ENCODE results near the gene ALG14.
"Not testable (repeated sequence)": the region's sequence is repeated elsewhere in the genome, so short reads cannot be mapped to it uniquely, and the experiment has no call there.

The ALG14 gene

DNA sequence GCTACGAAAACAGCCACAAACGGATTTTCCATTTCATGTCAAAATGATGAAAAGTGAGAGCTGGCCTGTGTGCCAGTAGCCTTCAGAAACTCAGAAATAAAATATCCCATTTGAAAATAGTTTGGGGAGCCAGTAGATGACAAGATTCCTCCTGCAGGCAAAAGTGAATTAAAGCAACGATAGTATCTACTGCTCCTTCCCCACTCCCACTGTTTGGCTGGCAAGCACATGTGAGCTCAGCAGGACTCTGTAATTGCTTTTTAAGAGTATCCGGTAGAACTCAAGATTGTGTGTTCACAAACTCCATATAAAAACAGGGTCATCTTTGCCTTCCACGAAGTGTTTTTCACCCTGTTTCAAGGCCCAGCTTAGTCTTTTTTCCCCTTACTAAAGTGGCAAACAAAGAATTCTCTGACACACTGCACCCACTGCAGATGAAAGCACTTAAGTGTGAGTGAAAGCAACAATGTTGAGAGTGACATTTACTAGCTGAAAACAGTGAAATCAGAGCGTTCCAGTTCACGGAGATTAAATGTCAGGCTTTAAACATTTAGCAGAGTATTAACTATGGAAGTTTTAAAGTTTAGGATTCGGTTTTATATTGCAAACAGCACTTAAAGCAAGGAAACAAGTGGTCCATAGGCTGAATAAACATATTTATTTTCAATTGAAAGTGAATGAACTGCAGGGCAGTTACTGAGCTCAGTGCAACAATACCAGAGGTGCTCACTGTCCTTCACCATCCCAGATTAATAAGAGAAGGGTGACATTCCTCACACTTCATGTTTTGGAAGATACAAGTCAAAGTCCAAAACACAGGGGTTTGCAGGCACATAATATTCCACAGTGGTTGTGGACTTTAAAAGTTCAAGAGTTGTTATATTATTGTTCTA, 70.0 kb downstream of the ALG14 start:
- no peak overlapping the region for H3K4me3 ChIP-seq (ENCODE audit: low read depth, low read length)
- H3K36me3 ChIP-seq: no peaks in the 10 kb centered on the region
- TF ChIP-seq, protein P1, sequence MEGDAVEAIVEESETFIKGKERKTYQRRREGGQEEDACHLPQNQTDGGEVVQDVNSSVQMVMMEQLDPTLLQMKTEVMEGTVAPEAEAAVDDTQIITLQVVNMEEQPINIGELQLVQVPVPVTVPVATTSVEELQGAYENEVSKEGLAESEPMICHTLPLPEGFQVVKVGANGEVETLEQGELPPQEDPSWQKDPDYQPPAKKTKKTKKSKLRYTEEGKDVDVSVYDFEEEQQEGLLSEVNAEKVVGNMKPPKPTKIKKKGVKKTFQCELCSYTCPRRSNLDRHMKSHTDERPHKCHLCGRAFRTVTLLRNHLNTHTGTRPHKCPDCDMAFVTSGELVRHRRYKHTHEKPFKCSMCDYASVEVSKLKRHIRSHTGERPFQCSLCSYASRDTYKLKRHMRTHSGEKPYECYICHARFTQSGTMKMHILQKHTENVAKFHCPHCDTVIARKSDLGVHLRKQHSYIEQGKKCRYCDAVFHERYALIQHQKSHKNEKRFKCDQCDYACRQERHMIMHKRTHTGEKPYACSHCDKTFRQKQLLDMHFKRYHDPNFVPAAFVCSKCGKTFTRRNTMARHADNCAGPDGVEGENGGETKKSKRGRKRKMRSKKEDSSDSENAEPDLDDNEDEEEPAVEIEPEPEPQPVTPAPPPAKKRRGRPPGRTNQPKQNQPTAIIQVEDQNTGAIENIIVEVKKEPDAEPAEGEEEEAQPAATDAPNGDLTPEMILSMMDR (IDR thresholded peaks at IDR 0.05; ENCODE audit: low read depth, low read length): no peak
- H3K27me3 ChIP-seq (ENCODE audit: insufficient read depth, low read depth, severe bottlenecking): no peaks in the 10 kb centered on the region
- no peak for DNase-seq
- H3K27ac ChIP-seq: no peak overlapping the region
- H3K9me3 ChIP-seq (ENCODE audit: severe bottlenecking): no peaks in the 10 kb centered on the region

DNA sequence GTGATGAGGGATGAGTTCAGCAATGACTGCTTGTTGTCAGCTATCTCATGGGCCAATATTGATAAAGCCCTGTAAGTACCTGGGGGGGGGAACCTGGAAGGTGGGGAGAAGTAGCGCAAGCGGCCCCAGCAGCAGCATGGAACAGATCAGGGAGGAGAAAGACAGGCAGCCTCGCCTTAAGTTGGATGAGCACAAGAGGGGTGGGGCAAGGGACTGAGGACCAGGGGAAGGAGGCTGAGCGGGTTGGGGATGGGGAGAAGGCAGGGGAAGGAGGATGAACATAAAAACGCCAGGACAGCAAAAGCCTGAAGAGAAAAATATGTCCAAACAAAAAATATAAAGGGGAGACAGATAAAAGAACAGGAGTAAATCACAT, 70.6 kb downstream of the ALG14 start:
- no peak overlapping the region for H3K27ac ChIP-seq
- TF ChIP-seq, protein P1 (IDR thresholded peaks at IDR 0.05; ENCODE audit: low read depth, low read length): no peak

DNA sequence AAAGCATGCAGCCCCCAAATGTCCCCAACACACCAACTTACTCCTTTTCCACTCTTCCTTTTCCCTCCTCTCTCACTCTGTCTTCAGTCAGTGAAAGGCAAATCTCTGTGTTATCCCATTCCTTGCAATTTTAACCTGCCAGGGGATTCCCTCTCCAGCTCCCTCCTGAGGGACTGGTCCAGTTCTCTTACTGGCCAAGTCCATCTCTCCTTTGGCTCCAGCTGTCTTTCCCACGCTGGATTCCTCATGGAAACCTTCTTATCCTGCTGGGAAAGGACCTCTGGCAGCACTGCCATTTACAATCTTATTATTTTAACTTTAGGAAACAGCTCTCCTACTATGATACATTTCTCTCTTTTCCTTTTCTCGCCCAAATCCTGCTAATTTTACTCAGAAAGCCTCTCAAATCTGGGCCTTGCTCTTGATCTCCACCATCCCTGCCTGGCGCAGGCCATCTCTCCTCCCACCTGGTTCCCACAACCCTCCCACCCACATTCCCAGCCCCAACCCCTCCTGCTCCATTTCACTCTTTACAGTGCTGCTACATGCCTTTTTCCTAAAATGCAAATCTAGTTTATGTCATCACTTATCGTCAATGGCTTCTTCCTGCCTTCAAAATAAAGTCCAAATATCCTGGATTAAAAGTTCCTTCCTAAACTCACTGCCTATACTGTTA, 73.2 kb downstream of the ALG14 start:
- H3K9me3 ChIP-seq (ENCODE audit: severe bottlenecking): no peaks in the 10 kb centered on the region
- no peak overlapping the region for H3K27ac ChIP-seq
- H3K4me3 ChIP-seq (ENCODE audit: low read depth, low read length): no peak overlapping the region
- no peaks in the 10 kb centered on the region for H3K36me3 ChIP-seq
- no peaks in the 10 kb centered on the region for H3K27me3 ChIP-seq (ENCODE audit: insufficient read depth, low read depth, severe bottlenecking)
- no peak for DNase-seq
- TF ChIP-seq, protein P1 (IDR thresholded peaks at IDR 0.05; ENCODE audit: low read depth, low read length): no peak

More for the DNA sequence above, 70.6 kb downstream of the ALG14 start:
- Histone ChIP-seq H3K4me3 (ENCODE audit: low read depth, low read length) (no peak overlapping the region), H3K36me3 (no peaks in the 10 kb centered on the region), H3K27me3 (ENCODE audit: insufficient read depth, low read depth, severe bottlenecking) (no peaks in the 10 kb centered on the region), H3K9me3 (ENCODE audit: severe bottlenecking) (no peaks in the 10 kb centered on the region)
- DNase-seq: no peak

DNA sequence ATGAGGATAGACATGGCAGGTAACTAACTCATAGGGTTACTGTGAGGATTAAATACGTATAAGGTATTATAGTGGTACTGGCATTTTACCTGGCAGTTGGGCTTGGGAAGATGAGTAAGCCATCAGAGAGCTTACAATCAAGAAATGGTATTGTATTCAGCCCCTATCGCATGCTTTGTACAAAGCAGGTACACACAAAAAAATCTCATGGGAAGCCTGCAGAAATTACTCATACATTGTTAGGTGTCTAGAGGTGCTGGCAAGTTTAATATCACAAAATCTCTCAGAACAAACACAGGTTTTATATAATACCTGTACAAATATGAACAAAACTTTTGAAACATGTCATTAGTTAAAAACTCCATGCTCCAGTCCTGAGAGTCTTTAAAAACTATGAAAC, 74.0 kb downstream of the ALG14 start:
- no peak for DNase-seq
- TF ChIP-seq, protein P1 (IDR thresholded peaks at IDR 0.05; ENCODE audit: low read depth, low read length): no peak
- Histone ChIP-seq H3K9me3 (ENCODE audit: severe bottlenecking) (no peaks in the 10 kb centered on the region), H3K4me3 (ENCODE audit: low read depth, low read length) (no peak overlapping the region), H3K27ac (no peak overlapping the region), H3K36me3 (no peaks in the 10 kb centered on the region), H3K27me3 (ENCODE audit: insufficient read depth, low read depth, severe bottlenecking) (no peaks in the 10 kb centered on the region)

DNA sequence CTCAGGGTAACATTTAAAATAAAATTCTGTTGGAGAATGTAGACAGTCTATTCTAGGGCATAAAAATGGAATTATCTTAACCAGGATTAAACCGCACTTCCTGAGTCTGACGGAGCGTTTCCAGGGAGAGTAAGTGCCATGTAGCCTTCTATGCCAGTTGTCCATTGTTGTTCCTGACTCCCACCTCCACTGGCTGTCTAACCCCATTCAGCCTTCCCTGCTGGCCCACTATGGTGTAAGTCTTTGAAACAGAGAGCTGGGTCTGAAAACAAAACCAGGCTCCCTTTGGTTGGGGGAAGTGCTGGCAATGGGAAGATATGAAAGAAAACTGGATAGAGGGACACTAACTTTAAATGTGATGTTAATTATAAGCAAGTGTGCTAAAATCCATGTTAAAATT, 74.6 kb downstream of the ALG14 start:
- Histone ChIP-seq H3K27ac (no peak overlapping the region), H3K27me3 (ENCODE audit: insufficient read depth, low read depth, severe bottlenecking) (no peaks in the 10 kb centered on the region), H3K36me3 (no peaks in the 10 kb centered on the region), H3K4me3 (ENCODE audit: low read depth, low read length) (no peak overlapping the region), H3K9me3 (ENCODE audit: severe bottlenecking) (no peaks in the 10 kb centered on the region)
- DNase-seq: no peak
- TF ChIP-seq, protein P1 (IDR thresholded peaks at IDR 0.05; ENCODE audit: low read depth, low read length): no peak

DNA sequence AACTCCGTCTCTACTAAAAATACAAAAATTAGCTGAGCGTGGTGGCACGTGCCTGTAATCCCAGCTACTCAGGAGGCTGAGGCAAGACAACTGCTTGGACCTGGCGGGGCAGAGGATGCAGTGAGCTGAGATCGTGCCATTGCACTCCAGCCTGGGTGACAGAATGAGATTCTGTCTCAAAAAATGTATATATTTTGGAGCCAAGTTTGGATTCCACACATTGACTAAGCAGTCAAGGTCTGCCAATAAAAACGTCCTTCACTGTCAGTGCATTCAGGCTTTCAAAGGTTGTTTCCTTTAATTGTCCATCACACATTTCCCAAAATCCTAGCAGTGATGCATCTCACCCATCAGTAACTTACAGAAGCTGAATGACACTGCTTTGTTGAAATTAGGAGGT, 77.2 kb downstream of the ALG14 start:
- H3K9me3 ChIP-seq (ENCODE audit: severe bottlenecking); DNase-seq; H3K4me3 ChIP-seq (ENCODE audit: low read depth, low read length); H3K27ac ChIP-seq; H3K27me3 ChIP-seq (ENCODE audit: insufficient read depth, low read depth, severe bottlenecking); H3K36me3 ChIP-seq: not testable (repeated sequence)

Measured in WERI-Rb-1 (cell line).